HG03095 (cell line): ENCODE measurements around the gene ATP1A3.
"Not testable (repeated sequence)": the region's sequence is repeated elsewhere in the genome, so short reads cannot be mapped to it uniquely, and the experiment has no call there.

Experiments
- ATAC-seq: cut with Tn5 transposase; IDR thresholded peaks from one replicate; pipeline ENCODE4 v1.9.1; 2021; ENCODE audit warnings: moderate library complexity; ENCODE audit not compliant: unreplicated experiment

Gene ATP1A3

GRCh38 chr19:41993612-41994483 lies at the start of gene ATP1A3:
Gene ATP1A3 (minus strand): TSS chr19:41994230. CDS start chr19:41994076, 154 bp downstream.
- ATAC-seq = no peak

GRCh38 chr19:42042455-42043170 lies 48.6 kb upstream of the ATP1A3 start:
- no peak for ATAC-seq

GRCh38 chr19:42040491-42040890 lies 46.5 kb upstream of the ATP1A3 start:
- not testable (repeated sequence) for ATAC-seq

- ATAC-seq = no peak
These were observed 46.0 kb upstream of the ATP1A3 start for GRCh38 chr19:42040031-42040430.

GRCh38 chr19:42038666-42039065 lies 44.6 kb upstream of the ATP1A3 start:
- ATAC-seq = no peak

- no peak for ATAC-seq
These were observed 43.6 kb upstream of the ATP1A3 start for GRCh38 chr19:42037649-42038048.

- not testable (repeated sequence) for ATAC-seq
These were observed 40.8 kb upstream of the ATP1A3 start for GRCh38 chr19:42034640-42035391.

- ATAC-seq = no peak
These were observed 39.4 kb upstream of the ATP1A3 start for GRCh38 chr19:42033413-42033812.

- ATAC-seq = no peak
These were observed 38.4 kb upstream of the ATP1A3 start for GRCh38 chr19:42032431-42032830.

GRCh38 chr19:42030645-42031440 lies 36.8 kb upstream of the ATP1A3 start:
- no peak for ATAC-seq

GRCh38 chr19:42028304-42029216 lies 34.5 kb upstream of the ATP1A3 start:
- ATAC-seq = no peak

- no peak for ATAC-seq
These were observed 30.6 kb upstream of the ATP1A3 start for GRCh38 chr19:42024622-42025111.

- ATAC-seq = no peak
These were observed 29.9 kb upstream of the ATP1A3 start for GRCh38 chr19:42023943-42024260.

- no peak for ATAC-seq
These were observed 29.3 kb upstream of the ATP1A3 start for GRCh38 chr19:42023121-42023942.

- ATAC-seq = no peak
These were observed 28.6 kb upstream of the ATP1A3 start for GRCh38 chr19:42022616-42023015.

- no peak for ATAC-seq
These were observed 27.2 kb upstream of the ATP1A3 start for GRCh38 chr19:42021185-42021584.

- no peak for ATAC-seq
These were observed 24.6 kb upstream of the ATP1A3 start for GRCh38 chr19:42018503-42019193.

- no peak for ATAC-seq
These were observed 23.0 kb upstream of the ATP1A3 start for GRCh38 chr19:42017040-42017439.
